ENCODE results near the gene PCMTD2. TPM values are rescaled to one million over a fixed set of nuclear protein-coding genes. Genes with fewer than 3 reads are reported as not detected.

The PCMTD2 gene
- total and polyA plus RNA-seq, 2 experiments from 2014 or later, result 33.8 to 76.1 TPM

- H3K9me2 ChIP-seq (ENCODE audit: insufficient read depth), result no peaks in the 10 kb centered on the region
- no peak overlapping the region for H3K4me2 ChIP-seq
- no peak overlapping the region for H2AFZ ChIP-seq
- H3K79me2 ChIP-seq (replicated peaks; ENCODE audit: insufficient read depth), result no peaks in the 10 kb centered on the region
- H3K27ac ChIP-seq (ENCODE audit: low read depth), result no peak overlapping the region
- peaks cover 11% of the 10 kb centered on the region for H3K36me3 Mint-ChIP-seq (ENCODE audit: low read depth)
- H3F3A ChIP-seq (replicated peaks; ENCODE audit: low read depth), result no peaks in the 10 kb centered on the region
- H3K4me3 ChIP-seq, result no peak overlapping the region
- TF ChIP-seq CTCF (conservative IDR thresholded peaks at IDR 0.05; ENCODE audit: low read depth in 2 of 2) (no peak), ZNF114 (CRISPR knock-in tag; IDR thresholded peaks at IDR 0.05) (no peak), NANOG (IDR thresholded peaks at IDR 0.05; ENCODE audit: borderline replicate concordance) (no peak), EZH2 (IDR thresholded peaks at IDR 0.05; ENCODE audit: low read depth, unreplicated experiment) (no peak), ZNF331 (CRISPR knock-in tag; IDR thresholded peaks at IDR 0.05; ENCODE audit: low read depth) (no peak), ETS1 (IDR thresholded peaks at IDR 0.05) (no peak), EZH2phosphoT487 (IDR thresholded peaks at IDR 0.05; ENCODE audit: unreplicated experiment) (no peak), REST (IDR thresholded peaks at IDR 0.05; ENCODE audit: unreplicated experiment) (no peak)
- H3K4me1 Mint-ChIP-seq, result no peaks in the 10 kb centered on the region
- H3K27ac Mint-ChIP-seq, result no peak overlapping the region
- H3K4me1 ChIP-seq (ENCODE audit: insufficient read depth), result no peaks in the 10 kb centered on the region
- no peak for ATAC-seq
- no peaks in the 10 kb centered on the region for H4K20me1 ChIP-seq (replicated peaks; ENCODE audit: insufficient read depth)
- H3K27me3 Mint-ChIP-seq (ENCODE audit: insufficient read depth, low read depth, poor library complexity), result peaks cover 12% of the 10 kb centered on the region
- no peak overlapping the region for H3K4me3 Mint-ChIP-seq
- H3K27me3 ChIP-seq (ENCODE audit: insufficient read depth), result no peaks in the 10 kb centered on the region
- H3K9me3 Mint-ChIP-seq, result peaks cover 23% of the 10 kb centered on the region
- no peak for DNase-seq (ENCODE audit: low spot score)
- no peaks in the 10 kb centered on the region for H3K36me3 ChIP-seq (ENCODE audit: insufficient read depth)
These were observed 15.9 kb upstream of the PCMTD2 start for GRCh38 chr20:64239449-64240242.
